ENCODE results near the gene CAMK2D. TPM values are rescaled to one million over a fixed set of nuclear protein-coding genes. Genes with fewer than 3 reads are reported as not detected.

Gene CAMK2D
- total RNA-seq, 1 experiment from 2014 or later, result 15.4 TPM

- H4K20me1 ChIP-seq (ENCODE audit: low read length), result no peaks in the 10 kb centered on the region
- no peak overlapping the region for H2AFZ ChIP-seq (ENCODE audit: low read length)
- intact Hi-C loops (cut with micrococcal nuclease), result no loop called here
- H3F3A ChIP-seq (ENCODE audit: low read length, unreplicated experiment), result no peaks in the 10 kb centered on the region
- H3K79me2 ChIP-seq (ENCODE audit: low read length), result no peaks in the 10 kb centered on the region
- TF ChIP-seq CTCF (conservative IDR thresholded peaks at IDR 0.05; ENCODE audit: low read depth, low read length), result no peak
- TF ChIP-seq EZH2phosphoT487 (IDR thresholded peaks at IDR 0.05; ENCODE audit: borderline replicate concordance, low read length), result no peak
- no peak for TF ChIP-seq EZH2 (IDR thresholded peaks at IDR 0.05; ENCODE audit: low read length, unreplicated experiment)
- no peaks in the 10 kb centered on the region for H3K36me3 ChIP-seq (ENCODE audit: low read depth, low read length)
- ChIA-PET POLR2A (ENCODE audit: unreplicated experiment) (interaction anchor here (0.7 kb wide), 1 partner anchor 14 kb away, joined by 4 read pairs; no protein-coding TSS in a partner anchor), CTCF (no interaction called here)
- no peak overlapping the region for H3K9ac ChIP-seq (ENCODE audit: low read length)
- H3K27me3 ChIP-seq (ENCODE audit: low read length), result no peaks in the 10 kb centered on the region
- BruUV-seq (replicated peaks), result no TSS peak
- H3K27ac ChIP-seq (ENCODE audit: low read length), result no peak overlapping the region
- H3K9me3 ChIP-seq (ENCODE audit: low read length), result no peaks in the 10 kb centered on the region
- ATAC-seq (no peak), DNase-seq (no peak)
- H3K4me1 ChIP-seq (ENCODE audit: insufficient read depth, low read length), result peaks cover 25% of the 10 kb centered on the region
- H3K4me3 ChIP-seq (ENCODE audit: low read length), result no peak overlapping the region
- no peak overlapping the region for H3K4me2 ChIP-seq (ENCODE audit: low read length)
- no peaks in the 10 kb centered on the region for H3K9me2 ChIP-seq (replicated peaks; ENCODE audit: low read length)
Measured at GRCh38 chr4:113409181-113409580, 352.4 kb downstream of the CAMK2D start.

- no peaks in the 10 kb centered on the region for H3K9me3 ChIP-seq (ENCODE audit: low read length)
- TF ChIP-seq EZH2phosphoT487 (IDR thresholded peaks at IDR 0.05; ENCODE audit: borderline replicate concordance, low read length) (no peak), EZH2 (IDR thresholded peaks at IDR 0.05; ENCODE audit: low read length, unreplicated experiment) (no peak), CTCF (conservative IDR thresholded peaks at IDR 0.05; ENCODE audit: low read depth, low read length) (no peak)
- peak overlapping the region; percentile 69; the same call in 1 of the 2 replicates for H2AFZ ChIP-seq (ENCODE audit: low read length)
- H3K27me3 ChIP-seq (ENCODE audit: low read length), result no peaks in the 10 kb centered on the region
- no peaks in the 10 kb centered on the region for H3K9me2 ChIP-seq (replicated peaks; ENCODE audit: low read length)
- intact Hi-C loops (cut with micrococcal nuclease), result no loop called here
- peak overlapping the region; percentile 80 for H3K4me2 ChIP-seq (ENCODE audit: low read length)
- no peaks in the 10 kb centered on the region for H4K20me1 ChIP-seq (ENCODE audit: low read length)
- no peak overlapping the region for H3K4me3 ChIP-seq (ENCODE audit: low read length)
- H3K79me2 ChIP-seq (ENCODE audit: low read length), result no peaks in the 10 kb centered on the region
- H3K36me3 ChIP-seq (ENCODE audit: low read depth, low read length), result no peaks in the 10 kb centered on the region
- H3K9ac ChIP-seq (ENCODE audit: low read length), result no peak overlapping the region
- peak overlapping the region; percentile 11; the same call in 1 of the 2 replicates for H3K27ac ChIP-seq (ENCODE audit: low read length)
- H3K4me1 ChIP-seq (ENCODE audit: insufficient read depth, low read length), result peaks cover 25% of the 10 kb centered on the region
- no peak for DNase-seq
- H3F3A ChIP-seq (ENCODE audit: low read length, unreplicated experiment), result no peaks in the 10 kb centered on the region
- CTCF ChIA-PET, result no interaction called here
- POLR2A ChIA-PET (ENCODE audit: unreplicated experiment), result no interaction called here
- ATAC-seq, result no peak
- BruUV-seq (replicated peaks), result no TSS peak
Measured at GRCh38 chr4:113407409-113407808, 354.1 kb downstream of the CAMK2D start.

GRCh38 chr4:113406723-113407016 is 354.9 kb downstream of the CAMK2D start:
- DNase-seq (peak; percentile 62), ATAC-seq (peak; percentile 22; the same call in 1 of the 2 replicates)
- H3K4me1 ChIP-seq (ENCODE audit: insufficient read depth, low read length), result peaks cover 25% of the 10 kb centered on the region
- peak overlapping the region; percentile 69 for H2AFZ ChIP-seq (ENCODE audit: low read length)
- H3K4me3 ChIP-seq (ENCODE audit: low read length), result peak overlapping the region; percentile 57
- no peaks in the 10 kb centered on the region for H3F3A ChIP-seq (ENCODE audit: low read length, unreplicated experiment)
- H3K9ac ChIP-seq (ENCODE audit: low read length), result no peak overlapping the region
- H3K9me3 ChIP-seq (ENCODE audit: low read length), result no peaks in the 10 kb centered on the region
- ChIA-PET POLR2A (ENCODE audit: unreplicated experiment) (no interaction called here), CTCF (interaction anchor here (0.5 kb wide), 1 partner anchor 94 kb away, joined by 3 read pairs; no protein-coding TSS in a partner anchor)
- peak overlapping the region; percentile 34 for H3K27ac ChIP-seq (ENCODE audit: low read length)
- H3K36me3 ChIP-seq (ENCODE audit: low read depth, low read length), result no peaks in the 10 kb centered on the region
- H3K9me2 ChIP-seq (replicated peaks; ENCODE audit: low read length), result no peaks in the 10 kb centered on the region
- no peaks in the 10 kb centered on the region for H4K20me1 ChIP-seq (ENCODE audit: low read length)
- TF ChIP-seq EZH2phosphoT487 (IDR thresholded peaks at IDR 0.05; ENCODE audit: borderline replicate concordance, low read length), result no peak
- TF ChIP-seq CTCF (conservative IDR thresholded peaks at IDR 0.05; ENCODE audit: low read depth, low read length), result no peak
- no peak for TF ChIP-seq EZH2 (IDR thresholded peaks at IDR 0.05; ENCODE audit: low read length, unreplicated experiment)
- peak overlapping the region; percentile 80 for H3K4me2 ChIP-seq (ENCODE audit: low read length)
- no TSS peak for BruUV-seq (replicated peaks)
- intact Hi-C loops (cut with micrococcal nuclease), result no loop called here
- no peaks in the 10 kb centered on the region for H3K27me3 ChIP-seq (ENCODE audit: low read length)
- no peaks in the 10 kb centered on the region for H3K79me2 ChIP-seq (ENCODE audit: low read length)
